Measurements from ENCODE around the gene CFAP45.
"Not testable (repeated sequence)": the region's sequence is repeated elsewhere in the genome, so short reads cannot be mapped to it uniquely, and the experiment has no call there.

The CFAP45 gene

DNA sequence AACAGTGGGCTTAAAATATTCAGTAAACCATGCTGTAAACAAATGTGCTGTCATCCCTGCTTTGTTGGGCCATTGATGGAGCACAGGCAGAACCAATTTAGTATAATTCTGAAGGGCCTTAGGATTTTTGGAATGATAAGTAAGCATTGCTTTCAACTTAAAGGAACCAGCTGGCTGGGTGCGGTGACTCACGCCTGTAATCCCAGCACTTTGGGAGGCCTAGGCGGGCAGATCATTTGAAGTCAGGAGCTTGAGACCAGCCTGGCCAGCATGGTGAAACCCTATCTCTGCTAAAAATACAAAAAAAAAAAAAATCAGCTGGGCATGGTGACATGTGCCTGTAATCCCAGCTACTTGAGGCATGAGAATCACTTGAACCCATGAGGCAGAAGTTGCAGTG, 4.1 kb upstream of the CFAP45 start:
- DNase-seq, result not testable (repeated sequence)

GRCh38 chr1:159902541-159902940, 2.6 kb upstream of the CFAP45 start:
- no peak for DNase-seq

DNA sequence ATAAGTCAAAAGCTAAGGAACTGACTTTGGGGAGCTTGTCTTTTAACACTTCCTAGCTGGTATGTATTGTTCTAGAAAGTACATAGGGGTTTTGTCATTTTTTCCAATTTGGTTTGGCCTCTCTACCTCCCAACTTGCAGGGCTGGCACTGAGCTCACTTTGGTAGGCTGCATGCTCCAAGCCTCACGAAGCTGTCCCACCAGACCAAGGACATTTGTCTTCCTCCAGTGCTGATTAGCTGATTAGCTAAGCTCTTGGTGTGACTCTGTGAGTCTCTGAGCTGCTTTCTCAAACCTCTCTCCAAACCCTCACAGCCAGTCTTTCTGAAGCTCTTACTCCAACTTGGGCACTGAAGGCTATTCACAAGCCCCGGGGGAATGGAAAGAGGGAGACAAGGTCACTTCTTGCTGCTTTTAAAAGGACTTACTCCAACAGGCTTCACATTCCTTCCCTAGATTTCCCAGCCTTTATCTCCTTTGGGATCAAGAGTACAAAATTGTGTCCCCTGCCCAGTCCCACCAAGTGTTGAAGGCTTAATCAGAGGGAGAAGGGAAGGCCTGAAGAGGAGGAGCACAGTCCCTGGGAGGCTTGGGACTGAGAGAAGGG, 893 bp upstream of the CFAP45 start:
- DNase-seq, result no peak

DNA sequence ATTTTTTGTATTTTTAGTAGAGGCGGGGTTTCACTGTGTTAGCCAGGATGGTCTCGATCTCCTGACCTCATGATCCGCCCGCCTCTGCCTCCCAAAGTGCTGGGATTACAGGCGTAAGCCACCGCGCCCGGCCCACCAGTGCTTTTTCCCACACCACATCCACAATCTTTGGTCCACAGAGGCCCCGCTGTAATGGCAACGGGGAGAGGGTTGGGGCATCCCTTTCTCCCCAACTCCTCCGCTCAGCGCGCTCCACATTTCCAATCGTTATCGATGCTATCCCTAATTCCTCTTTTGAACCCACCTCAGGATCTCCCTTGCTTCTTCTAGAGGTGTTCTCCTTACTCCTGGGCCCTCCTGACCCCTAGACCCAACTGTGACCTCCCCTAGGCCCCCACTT, 331 bp downstream of the CFAP45 start:
- DNase-seq, result not testable (repeated sequence)

DNA sequence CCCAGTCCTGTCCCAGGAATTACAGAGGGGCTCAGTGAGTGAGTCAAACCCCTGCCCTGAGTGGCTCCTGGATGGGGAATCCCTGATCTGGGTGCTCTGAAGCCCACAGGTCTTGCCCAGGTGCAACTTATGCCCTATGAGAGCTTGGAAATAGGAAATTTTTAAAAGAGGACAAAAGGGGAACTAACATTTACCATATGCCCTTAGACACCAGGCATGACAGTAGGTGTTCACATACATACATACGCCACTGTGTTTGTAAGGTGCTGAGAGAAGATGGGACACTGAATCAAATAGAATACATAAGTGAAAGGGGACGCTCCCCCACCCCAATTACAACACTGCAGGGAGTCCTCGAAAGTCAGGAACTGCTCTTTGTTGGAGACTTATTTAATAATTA, 1.4 kb downstream of the CFAP45 start:
- no peak for DNase-seq

- DNase-seq, result no peak
Observed at GRCh38 chr1:159897962-159898361, 2.0 kb downstream of the CFAP45 start.

DNA sequence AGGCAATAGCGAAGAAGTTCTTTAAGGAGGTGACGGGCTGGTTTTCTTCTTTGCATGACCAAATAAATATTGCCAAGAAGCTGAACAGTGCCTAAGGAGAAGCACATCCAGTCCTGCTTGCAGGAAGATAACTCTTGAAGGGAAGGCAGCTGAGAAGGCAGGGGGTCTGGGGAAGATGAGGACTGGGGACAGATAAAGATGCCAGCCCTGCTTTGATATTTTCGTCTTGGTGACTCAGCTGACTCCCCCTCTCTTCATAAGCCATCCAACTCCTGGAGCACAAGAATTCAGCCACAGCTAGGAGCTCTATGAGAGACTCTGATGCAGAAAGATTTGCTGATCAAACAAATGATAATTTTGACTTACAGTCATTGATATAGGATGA, 3.4 kb downstream of the CFAP45 start:
- DNase-seq, result no peak

- no peak for DNase-seq
Observed at GRCh38 chr1:159895836-159896545, 4.0 kb downstream of the CFAP45 start.

- no peak for DNase-seq
Observed at GRCh38 chr1:159895286-159895685, 4.7 kb downstream of the CFAP45 start.

- DNase-seq, result no peak
Observed at GRCh38 chr1:159892944-159893343, 7.0 kb downstream of the CFAP45 start.

DNA sequence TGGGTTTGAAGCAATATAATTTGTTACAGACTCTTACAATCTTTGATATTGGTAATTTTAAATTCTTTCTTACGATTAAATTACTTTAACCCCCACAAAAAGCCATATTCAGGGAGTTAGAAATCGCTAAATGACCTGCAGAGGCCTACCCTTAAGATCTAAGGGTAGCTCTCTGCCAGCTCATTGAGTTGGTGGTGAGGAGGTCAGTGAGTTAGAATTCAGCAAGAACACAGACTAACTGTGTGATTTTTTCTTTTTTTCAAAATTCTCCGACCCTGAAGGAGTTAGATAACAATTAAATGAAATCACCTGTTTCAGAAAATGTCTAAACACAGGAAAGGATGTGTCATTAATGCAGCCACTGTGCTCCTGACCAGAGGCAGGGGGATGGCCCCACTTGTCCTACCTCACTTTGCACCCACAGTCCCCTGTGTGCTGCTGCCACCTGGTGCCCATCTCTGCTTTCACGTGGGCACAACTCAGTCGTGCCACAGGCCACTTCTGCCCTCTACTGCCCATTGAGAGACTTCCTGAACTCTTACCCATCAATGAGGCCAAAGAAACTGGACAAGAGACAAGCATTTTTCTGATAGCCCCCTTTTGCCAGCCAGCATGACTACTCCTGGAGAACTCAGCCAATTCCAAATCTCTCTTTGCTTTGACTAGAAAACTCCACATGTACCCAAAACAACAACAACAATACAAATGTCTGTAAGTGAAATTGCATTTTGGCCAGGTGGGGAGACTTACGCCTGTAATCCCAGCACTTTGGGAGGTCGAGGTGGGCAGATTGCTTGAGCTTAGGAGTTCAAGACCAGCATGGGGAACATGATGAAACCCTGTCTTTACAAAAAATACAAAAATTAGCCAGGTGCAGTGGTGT, 8.4 kb downstream of the CFAP45 start:
- peak; percentile 73 for DNase-seq

GRCh38 chr1:159890390-159890789, 9.6 kb downstream of the CFAP45 start:
- no peak for DNase-seq

GRCh38 chr1:159889821-159890252, 10.1 kb downstream of the CFAP45 start:
- no peak for DNase-seq

- DNase-seq, result no peak
Observed at GRCh38 chr1:159889202-159889601, 10.8 kb downstream of the CFAP45 start.

DNA sequence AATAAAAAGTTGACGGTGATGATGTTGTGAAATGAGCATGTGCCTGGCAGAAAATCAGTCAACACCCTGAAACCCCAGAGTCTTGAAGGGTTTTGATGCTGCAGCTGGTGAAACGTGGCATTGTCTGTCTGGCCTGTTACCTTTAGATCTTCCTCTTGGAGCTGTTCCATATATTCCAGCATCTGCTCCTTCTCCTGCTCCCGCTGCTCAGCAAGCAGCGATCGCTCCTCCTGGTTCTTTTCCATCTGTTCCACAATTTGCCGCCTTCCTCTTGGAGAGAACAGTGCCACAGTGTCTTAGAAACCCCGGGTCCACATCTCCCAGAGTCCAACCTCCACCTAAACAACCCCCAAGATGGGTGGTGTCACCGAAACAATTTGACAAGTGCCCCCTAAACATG, 15.7 kb downstream of the CFAP45 start:
- DNase-seq, result no peak

DNA sequence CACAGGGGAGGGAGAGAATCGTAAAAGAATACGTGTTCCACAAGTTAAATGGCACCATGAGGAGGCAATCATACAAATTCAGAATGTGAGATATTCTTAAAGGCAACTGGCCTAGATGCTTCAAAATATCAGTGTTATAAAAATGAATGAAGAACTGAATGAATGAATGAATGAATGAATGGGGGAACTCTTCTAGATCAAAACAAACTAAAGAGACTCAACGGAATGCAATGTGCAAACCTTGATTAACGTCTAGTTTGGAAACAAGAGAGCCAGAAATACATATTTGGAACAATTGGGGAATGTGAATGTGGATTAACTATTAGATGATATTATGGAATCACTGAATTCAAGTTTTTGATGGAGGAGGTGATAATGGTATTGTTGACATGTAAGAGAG, 16.8 kb downstream of the CFAP45 start:
- DNase-seq, result no peak

- no peak for DNase-seq
Observed at GRCh38 chr1:159882527-159882862, 17.5 kb downstream of the CFAP45 start.

- peak; percentile 24 for DNase-seq
Observed at GRCh38 chr1:159881622-159882526, 18.1 kb downstream of the CFAP45 start.

DNA sequence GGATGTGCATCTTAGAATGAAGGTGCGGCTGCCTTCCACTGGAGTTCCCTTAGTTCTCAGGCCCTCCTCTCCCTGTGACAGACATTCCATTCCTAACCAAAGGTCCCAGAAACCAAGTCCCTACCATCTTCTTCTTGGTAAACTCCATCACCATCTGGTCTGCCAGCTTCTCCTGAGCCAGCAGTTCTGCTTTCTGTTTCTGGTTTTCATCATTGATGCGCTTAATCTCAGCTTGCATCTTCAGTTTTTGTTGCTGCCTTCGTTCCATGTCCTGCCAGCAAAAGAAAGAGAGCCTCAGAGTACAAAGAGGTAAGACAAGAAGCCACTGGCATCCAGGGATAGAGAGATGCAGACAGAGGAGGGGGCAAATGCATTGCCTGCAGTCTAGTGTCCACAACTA, 19.5 kb downstream of the CFAP45 start:
- no peak for DNase-seq

- DNase-seq, result no peak
Observed at GRCh38 chr1:159879977-159880376, 20.0 kb downstream of the CFAP45 start.

GRCh38 chr1:159879136-159879535, 20.8 kb downstream of the CFAP45 start:
- no peak for DNase-seq

- DNase-seq, result no peak
Observed at GRCh38 chr1:159877695-159878444, 22.1 kb downstream of the CFAP45 start.

Data from activated CD4-positive, alpha-beta T cell treated with anti-CD3 and anti-CD28 coated beads, Interleukin-2, amount 50 U/mL, for 1 hour (primary cell).